ENCODE data around the gene CGB8.
A peak's percentile ranks its signal among the peaks of the same experiment; 100 is the strongest.

DNA sequence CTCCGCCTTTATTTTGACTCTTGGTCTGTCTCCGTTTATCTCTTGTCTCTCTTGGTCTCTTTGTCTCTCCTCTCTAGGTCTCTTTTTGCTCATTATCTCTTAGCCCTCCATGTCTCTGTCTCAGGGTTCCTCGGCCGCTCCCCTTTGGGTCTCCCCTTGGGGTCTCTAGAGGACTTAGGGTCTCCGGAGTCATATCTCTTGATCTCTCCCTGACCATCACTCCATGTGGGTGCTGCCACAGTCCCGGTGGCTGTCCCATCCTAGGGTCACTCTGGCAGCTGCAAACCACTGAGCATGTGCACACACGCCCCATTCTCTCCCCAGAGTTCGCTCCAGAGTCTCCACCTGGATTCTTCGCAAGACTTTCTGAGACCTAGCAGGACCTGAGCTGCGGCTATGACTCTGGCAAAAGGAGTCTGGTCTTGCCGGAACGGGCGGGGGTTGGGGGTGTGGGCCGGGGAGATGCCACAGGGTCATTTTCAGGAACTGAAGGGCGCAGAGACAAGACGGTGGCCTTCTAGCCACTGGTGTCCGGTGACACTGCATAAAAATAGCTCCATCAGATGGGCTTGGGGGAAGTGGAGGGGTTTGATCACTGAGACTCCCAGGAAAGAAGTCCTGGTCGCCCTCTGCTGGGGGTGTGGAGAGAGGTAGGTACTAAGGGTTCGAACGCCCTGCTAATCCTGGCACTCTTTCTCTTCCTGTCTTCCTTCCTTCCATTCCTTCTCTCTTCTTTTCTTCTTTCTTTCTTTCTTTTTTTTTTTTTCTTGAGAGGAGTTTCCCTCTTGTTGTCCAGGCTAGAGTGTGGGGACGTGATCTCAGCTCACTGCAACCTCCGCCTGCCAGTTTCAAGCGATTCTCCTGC lies 24.8 kb upstream of the CGB8 start:
- TF ChIP-seq, protein P1, sequence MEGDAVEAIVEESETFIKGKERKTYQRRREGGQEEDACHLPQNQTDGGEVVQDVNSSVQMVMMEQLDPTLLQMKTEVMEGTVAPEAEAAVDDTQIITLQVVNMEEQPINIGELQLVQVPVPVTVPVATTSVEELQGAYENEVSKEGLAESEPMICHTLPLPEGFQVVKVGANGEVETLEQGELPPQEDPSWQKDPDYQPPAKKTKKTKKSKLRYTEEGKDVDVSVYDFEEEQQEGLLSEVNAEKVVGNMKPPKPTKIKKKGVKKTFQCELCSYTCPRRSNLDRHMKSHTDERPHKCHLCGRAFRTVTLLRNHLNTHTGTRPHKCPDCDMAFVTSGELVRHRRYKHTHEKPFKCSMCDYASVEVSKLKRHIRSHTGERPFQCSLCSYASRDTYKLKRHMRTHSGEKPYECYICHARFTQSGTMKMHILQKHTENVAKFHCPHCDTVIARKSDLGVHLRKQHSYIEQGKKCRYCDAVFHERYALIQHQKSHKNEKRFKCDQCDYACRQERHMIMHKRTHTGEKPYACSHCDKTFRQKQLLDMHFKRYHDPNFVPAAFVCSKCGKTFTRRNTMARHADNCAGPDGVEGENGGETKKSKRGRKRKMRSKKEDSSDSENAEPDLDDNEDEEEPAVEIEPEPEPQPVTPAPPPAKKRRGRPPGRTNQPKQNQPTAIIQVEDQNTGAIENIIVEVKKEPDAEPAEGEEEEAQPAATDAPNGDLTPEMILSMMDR (IDR thresholded peaks at IDR 0.05 in 4 of 5, conservative IDR thresholded peaks at IDR 0.05 in 1 of 5): peak; percentile 27 to 60 (median 55)
- peak; percentile 46 to 49 for TF ChIP-seq POLR2A (IDR thresholded peaks at IDR 0.05)

Measured in gastrocnemius medialis (tissue), 4 donors.